ENCODE measurements around the gene ATG12. TPM values are rescaled to one million over a fixed set of nuclear protein-coding genes. Genes with fewer than 3 reads are reported as not detected.

ATG12 gene
- total RNA-seq, 1 donor: 80.0 TPM

GRCh38 chr5:115807654-115808052, 33.7 kb downstream of the ATG12 start:
- no peaks in the 10 kb centered on the region for H3K9me3 ChIP-seq (ENCODE audit: low read depth, low read length)
- TF ChIP-seq, protein P1, sequence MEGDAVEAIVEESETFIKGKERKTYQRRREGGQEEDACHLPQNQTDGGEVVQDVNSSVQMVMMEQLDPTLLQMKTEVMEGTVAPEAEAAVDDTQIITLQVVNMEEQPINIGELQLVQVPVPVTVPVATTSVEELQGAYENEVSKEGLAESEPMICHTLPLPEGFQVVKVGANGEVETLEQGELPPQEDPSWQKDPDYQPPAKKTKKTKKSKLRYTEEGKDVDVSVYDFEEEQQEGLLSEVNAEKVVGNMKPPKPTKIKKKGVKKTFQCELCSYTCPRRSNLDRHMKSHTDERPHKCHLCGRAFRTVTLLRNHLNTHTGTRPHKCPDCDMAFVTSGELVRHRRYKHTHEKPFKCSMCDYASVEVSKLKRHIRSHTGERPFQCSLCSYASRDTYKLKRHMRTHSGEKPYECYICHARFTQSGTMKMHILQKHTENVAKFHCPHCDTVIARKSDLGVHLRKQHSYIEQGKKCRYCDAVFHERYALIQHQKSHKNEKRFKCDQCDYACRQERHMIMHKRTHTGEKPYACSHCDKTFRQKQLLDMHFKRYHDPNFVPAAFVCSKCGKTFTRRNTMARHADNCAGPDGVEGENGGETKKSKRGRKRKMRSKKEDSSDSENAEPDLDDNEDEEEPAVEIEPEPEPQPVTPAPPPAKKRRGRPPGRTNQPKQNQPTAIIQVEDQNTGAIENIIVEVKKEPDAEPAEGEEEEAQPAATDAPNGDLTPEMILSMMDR (IDR thresholded peaks at IDR 0.05; ENCODE audit: extremely low read depth, low read depth, low read length): no peak
- H2AFZ ChIP-seq (ENCODE audit: low read length): no peak overlapping the region
- no peaks in the 10 kb centered on the region for H4K20me1 ChIP-seq (ENCODE audit: insufficient read depth, low read length)
- H3K36me3 ChIP-seq (ENCODE audit: insufficient read depth, low read length): no peaks in the 10 kb centered on the region
- no peaks in the 10 kb centered on the region for H3K4me1 ChIP-seq (ENCODE audit: insufficient read depth, low read length)
- no peaks in the 10 kb centered on the region for H3K27me3 ChIP-seq (ENCODE audit: insufficient read depth, low read length)
- no peak for DNase-seq (ENCODE audit: insufficient read length, low spot score, missing footprints)
- no peak overlapping the region for H3K4me3 ChIP-seq (ENCODE audit: insufficient read depth, low read length)
- no peaks in the 10 kb centered on the region for H3K79me2 ChIP-seq (ENCODE audit: insufficient read depth, low read length)
- no peak overlapping the region for H3K27ac ChIP-seq (ENCODE audit: low read depth, low read length)
- no peak overlapping the region for H3K4me2 ChIP-seq (ENCODE audit: insufficient read depth, low read length)

DNA sequence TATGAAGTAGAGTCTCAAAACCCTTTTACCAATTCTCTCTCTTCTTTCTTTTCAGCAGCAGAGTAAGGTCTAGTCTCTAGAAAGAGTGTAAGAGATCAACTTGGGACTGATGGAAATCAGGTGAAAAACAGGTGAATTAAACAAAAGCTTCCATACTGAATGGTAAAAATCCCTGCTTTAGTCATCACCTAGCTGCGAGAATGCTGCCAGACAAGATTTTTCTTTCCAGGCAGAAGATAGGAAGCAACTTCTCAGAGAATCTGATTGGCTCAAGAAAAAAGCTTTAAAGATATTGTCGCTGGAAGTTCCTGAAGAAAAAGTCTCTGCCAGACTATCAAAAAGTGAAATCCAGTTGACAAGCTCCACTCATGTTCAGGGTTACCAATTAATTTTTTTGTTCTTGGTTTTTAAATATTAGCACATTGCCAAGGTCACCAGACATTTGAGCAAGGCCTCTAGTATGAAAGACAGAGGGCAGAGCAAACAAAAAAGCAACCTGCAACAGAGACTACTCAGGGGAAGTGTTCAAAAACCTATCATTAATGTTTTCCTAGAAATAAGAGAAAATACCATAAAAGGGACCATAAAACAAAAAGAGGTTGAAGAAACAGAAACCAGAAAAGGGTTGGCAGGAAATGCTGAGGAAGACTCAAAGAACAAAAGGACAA, 34.2 kb downstream of the ATG12 start:
- Histone ChIP-seq H4K20me1 (ENCODE audit: insufficient read depth, low read length) (no peaks in the 10 kb centered on the region), H3K36me3 (ENCODE audit: insufficient read depth, low read length) (no peaks in the 10 kb centered on the region), H3K79me2 (ENCODE audit: insufficient read depth, low read length) (no peaks in the 10 kb centered on the region), H2AFZ (ENCODE audit: low read length) (no peak overlapping the region), H3K4me2 (ENCODE audit: insufficient read depth, low read length) (no peak overlapping the region), H3K4me1 (ENCODE audit: insufficient read depth, low read length) (no peaks in the 10 kb centered on the region), H3K27me3 (ENCODE audit: insufficient read depth, low read length) (no peaks in the 10 kb centered on the region), H3K27ac (ENCODE audit: low read depth, low read length) (no peak overlapping the region), H3K9me3 (ENCODE audit: low read depth, low read length) (no peaks in the 10 kb centered on the region), H3K4me3 (ENCODE audit: insufficient read depth, low read length) (no peak overlapping the region)
- TF ChIP-seq, protein P1 (IDR thresholded peaks at IDR 0.05; ENCODE audit: extremely low read depth, low read depth, low read length): no peak
- DNase-seq (ENCODE audit: insufficient read length, low spot score, missing footprints): no peak

DNA sequence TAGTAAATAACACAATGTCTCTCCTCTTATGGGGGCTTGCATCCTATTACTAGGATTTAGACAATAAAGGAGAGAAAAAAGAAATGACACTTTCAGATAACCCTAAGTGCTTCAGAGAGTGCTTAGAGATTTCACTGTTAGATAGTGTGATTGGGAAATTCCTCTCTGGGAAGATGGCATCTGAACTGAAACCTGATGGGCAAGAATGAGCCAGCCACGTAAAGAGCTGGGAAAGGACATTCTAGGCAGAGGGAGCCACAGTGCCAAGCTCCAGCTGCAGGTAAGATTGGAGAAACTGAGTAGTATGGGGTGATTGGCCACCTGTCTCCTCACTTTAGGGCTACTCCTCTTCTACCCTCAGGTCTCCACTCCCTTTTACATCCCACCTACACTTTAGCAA, 39.4 kb downstream of the ATG12 start:
- no peaks in the 10 kb centered on the region for H3K4me1 ChIP-seq (ENCODE audit: insufficient read depth, low read length)
- H3K79me2 ChIP-seq (ENCODE audit: insufficient read depth, low read length): no peaks in the 10 kb centered on the region
- H3K4me3 ChIP-seq (ENCODE audit: insufficient read depth, low read length): no peak overlapping the region
- H3K36me3 ChIP-seq (ENCODE audit: insufficient read depth, low read length): no peaks in the 10 kb centered on the region
- TF ChIP-seq, protein P1 (IDR thresholded peaks at IDR 0.05; ENCODE audit: extremely low read depth, low read depth, low read length): no peak
- peaks cover 6% of the 10 kb centered on the region for H3K27me3 ChIP-seq (ENCODE audit: insufficient read depth, low read length)
- no peak overlapping the region for H2AFZ ChIP-seq (ENCODE audit: low read length)
- no peaks in the 10 kb centered on the region for H4K20me1 ChIP-seq (ENCODE audit: insufficient read depth, low read length)
- no peaks in the 10 kb centered on the region for H3K9me3 ChIP-seq (ENCODE audit: low read depth, low read length)
- no peak for DNase-seq (ENCODE audit: insufficient read length, low spot score, missing footprints)
- no peak overlapping the region for H3K27ac ChIP-seq (ENCODE audit: low read depth, low read length)
- H3K4me2 ChIP-seq (ENCODE audit: insufficient read depth, low read length): no peak overlapping the region

DNA sequence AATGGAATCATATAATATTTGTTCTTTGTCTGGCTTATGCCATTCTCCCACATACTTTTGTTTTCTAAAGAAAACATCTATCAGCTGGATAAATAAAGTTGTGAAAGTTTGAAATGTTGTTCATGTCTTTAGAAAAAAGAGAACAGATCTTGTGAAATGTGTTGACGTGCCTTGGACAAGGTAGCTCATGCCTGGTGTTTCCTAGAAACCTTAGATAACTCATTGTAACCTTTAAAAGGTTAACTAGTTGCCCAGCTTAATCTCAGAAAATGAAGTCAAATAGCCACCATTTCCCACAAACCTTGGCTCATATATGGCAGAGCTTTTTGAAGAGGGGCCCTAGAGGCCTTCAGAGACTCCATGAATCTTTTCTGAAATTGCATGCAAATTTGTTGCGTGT, 40.2 kb downstream of the ATG12 start:
- Histone ChIP-seq H2AFZ (ENCODE audit: low read length) (no peak overlapping the region), H3K4me3 (ENCODE audit: insufficient read depth, low read length) (no peak overlapping the region), H3K4me2 (ENCODE audit: insufficient read depth, low read length) (no peak overlapping the region), H4K20me1 (ENCODE audit: insufficient read depth, low read length) (no peaks in the 10 kb centered on the region), H3K36me3 (ENCODE audit: insufficient read depth, low read length) (no peaks in the 10 kb centered on the region), H3K4me1 (ENCODE audit: insufficient read depth, low read length) (no peaks in the 10 kb centered on the region), H3K9me3 (ENCODE audit: low read depth, low read length) (no peaks in the 10 kb centered on the region), H3K79me2 (ENCODE audit: insufficient read depth, low read length) (no peaks in the 10 kb centered on the region), H3K27me3 (ENCODE audit: insufficient read depth, low read length) (peaks cover 7% of the 10 kb centered on the region), H3K27ac (ENCODE audit: low read depth, low read length) (no peak overlapping the region)
- no peak for DNase-seq (ENCODE audit: insufficient read length, low spot score, missing footprints)
- TF ChIP-seq, protein P1 (IDR thresholded peaks at IDR 0.05; ENCODE audit: extremely low read depth, low read depth, low read length): no peak

All from osteoblast (primary cell).